Breast epithelium (tissue), 3 donors: ENCODE data around the gene DTD2.

Experiments
- CTCF ChIP-seq, 3 donors: fragments of 450-650 bp; IDR thresholded peaks; one replicate each; pipeline ENCODE4 v1.5.1; 2016 to 2017; ENCODE audit warnings: antibody characterized with exemption in 3 of 3, mild to moderate bottlenecking in 3 of 3, moderate library complexity in 3 of 3
- POLR2A ChIP-seq: fragments of 450-650 bp; IDR thresholded peaks from one replicate; pipeline ENCODE4 v1.6.1; 2016; ENCODE audit warnings: antibody characterized with exemption, mild to moderate bottlenecking, moderate library complexity
- POLR2AphosphoS5 ChIP-seq, 3 donors: sonication (generic); formaldehyde crosslinking; IDR thresholded peaks; one replicate each; pipeline ENCODE4 v1.6.1; 2017; ENCODE audit warnings: antibody characterized with exemption in 3 of 3

DNA sequence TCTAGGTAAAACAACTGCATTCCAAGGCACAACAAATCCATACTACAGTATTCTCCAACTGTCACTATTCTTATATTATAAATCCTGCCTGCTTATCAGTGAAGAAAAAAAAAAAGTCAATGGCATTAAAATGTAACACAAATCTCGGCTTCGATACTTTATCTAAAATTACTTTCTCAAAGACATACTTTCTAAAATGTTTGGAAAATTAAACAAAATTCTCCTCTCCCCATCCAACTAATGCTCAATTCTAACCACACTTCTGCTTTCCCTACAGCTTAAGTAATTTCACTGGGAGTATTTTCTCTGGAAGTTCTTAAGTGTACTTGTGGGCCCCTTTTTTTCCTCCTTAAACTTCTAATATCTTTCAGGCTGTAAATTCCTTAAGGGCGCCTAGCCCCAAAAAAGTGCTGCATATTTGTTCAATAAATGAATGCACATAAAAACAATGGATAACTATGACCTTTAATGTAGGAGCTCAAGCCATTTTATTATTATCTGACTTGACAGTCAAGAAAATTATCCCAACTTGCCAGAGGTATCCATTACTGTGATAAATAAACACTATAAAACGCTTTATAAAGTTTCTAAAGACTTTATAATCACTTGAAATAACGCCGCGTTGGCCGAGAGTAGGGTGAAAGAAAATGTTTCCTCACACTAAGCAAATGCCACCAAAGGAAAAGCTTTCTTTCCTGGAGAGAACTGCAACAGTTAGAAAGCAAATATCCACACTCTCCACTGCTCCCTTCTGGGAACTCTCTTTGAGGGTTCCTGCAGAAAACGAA is 37.9 kb downstream of the DTD2 start:
- no peak for TF ChIP-seq POLR2A
- no peak for TF ChIP-seq CTCF (IDR thresholded peaks at IDR 0.05)
- no peak for TF ChIP-seq POLR2AphosphoS5 (IDR thresholded peaks at IDR 0.05)
